Left renal cortex interstitium (tissue), 4 donors: ENCODE measurements around the gene RFESD. TPM values are rescaled to one million over a fixed set of nuclear protein-coding genes. Genes with fewer than 3 reads are reported as not detected.
"Not testable (repeated sequence)": the region's sequence is repeated elsewhere in the genome, so short reads cannot be mapped to it uniquely, and the experiment has no call there.

Experiments
- DNase-seq, 4 donors: peaks; one replicate each; pipeline ENCODE4 v3.0.0-alpha.2; 2013; ENCODE audit warnings: low read depth in 4 of 4, low spot score in 2 of 4, missing footprints in 1 of 4
- polyA plus RNA-seq, 4 donors: library from polyadenylated mRNA; unstranded; fragments of 120-200 nt; gene quantifications; one replicate each; pipeline ENCODE4 v1.2.1, GENCODE V29; 2013; ENCODE audit not compliant: insufficient read length in 4 of 4

RFESD gene
- polyA plus RNA-seq, 4 donors = 3.5 to 7.1 (median 4.9) TPM

DNA sequence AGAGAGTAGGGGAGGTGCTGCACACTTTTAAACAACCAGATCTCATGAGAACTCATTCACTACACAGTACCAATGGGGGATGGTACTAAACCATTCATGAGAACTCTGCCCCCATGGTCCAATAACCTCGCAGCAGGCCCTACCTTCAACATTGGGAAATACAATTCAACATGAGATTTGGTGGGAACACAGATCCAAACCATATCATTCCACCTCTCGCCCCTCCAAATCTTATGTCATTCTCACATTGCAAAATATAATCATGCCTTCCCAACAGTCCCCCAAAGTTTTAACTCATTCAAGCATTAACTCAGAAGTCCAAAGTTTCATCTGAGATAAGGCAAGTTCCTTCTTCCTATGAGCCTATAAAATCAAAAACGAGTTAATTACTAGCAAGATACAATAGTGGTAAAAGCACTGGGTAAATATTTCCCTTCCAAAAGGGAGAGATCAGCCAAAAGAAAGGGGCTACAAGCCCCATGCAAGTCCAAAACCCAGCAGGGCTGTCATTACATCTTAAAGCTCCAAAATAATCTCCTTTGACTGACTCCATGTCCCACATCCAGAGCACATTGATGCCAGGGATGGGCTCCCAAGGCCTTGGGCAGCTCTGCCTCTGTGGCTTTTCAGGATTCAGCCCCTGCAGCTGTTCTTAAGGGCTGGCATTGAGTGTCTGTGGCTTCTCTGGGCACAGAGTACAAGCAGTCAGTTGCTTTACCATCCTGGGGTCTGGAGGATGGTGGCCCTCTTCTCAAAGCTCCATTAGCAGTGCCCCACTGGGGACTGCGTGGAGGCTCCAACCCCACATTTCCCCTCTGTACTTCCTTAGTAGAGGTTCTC, 18.4 kb upstream of the RFESD start:
- no peak for DNase-seq

DNA sequence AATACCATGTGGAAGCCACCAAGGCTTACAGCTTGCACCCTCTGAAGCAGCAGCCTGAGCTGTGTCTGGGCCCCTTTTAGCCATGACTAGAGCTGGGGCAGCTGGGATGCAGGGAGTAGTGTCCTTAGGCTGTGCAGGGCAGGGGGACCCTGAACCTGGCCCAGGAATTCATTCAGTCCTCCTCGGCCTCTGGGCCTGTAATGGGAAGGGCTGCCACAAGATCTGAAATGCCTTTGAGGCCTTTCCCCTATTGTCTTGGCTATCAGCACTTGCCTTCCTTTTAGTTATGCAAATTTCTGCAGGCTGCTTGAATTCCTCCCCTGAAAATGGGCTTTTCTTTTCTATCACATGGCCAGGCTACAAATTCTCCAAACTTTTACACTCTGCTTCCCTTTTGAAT, 17.6 kb upstream of the RFESD start:
- DNase-seq = no peak

- DNase-seq = no peak
Observed at GRCh38 chr5:95630394-95630917, 16.1 kb upstream of the RFESD start.

DNA sequence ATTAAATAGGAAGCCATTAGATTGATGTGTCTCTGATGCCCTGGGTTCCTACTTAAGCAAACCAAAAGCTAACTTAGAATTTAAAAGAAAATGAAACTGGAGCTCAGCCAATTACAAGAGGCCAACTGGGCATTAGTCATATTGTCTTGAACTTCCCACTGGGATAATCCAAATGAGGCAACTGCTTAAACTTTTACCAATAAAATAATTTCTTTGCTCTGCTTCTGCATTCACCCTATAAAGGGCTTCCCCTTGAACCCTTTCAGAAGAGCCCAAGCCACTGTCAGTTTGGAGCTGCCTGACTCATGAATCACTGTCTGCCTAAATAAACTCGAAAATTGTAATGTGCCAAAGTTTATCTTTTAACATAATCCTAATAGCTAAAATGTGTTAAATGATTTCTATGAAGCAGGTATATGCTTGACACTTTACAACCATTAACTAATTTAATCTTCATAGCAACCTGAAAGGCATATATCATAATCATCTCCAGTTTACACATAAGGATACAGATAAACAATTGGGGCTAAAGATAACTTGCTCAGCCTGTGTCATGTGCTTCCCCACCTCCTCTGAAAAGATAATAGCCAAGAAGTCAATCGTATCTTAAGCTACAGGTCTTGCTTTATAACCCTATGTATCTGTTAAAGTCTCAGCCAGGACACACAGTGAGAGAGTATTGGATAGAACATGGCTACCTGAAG, 15.2 kb upstream of the RFESD start:
- DNase-seq = no peak

DNA sequence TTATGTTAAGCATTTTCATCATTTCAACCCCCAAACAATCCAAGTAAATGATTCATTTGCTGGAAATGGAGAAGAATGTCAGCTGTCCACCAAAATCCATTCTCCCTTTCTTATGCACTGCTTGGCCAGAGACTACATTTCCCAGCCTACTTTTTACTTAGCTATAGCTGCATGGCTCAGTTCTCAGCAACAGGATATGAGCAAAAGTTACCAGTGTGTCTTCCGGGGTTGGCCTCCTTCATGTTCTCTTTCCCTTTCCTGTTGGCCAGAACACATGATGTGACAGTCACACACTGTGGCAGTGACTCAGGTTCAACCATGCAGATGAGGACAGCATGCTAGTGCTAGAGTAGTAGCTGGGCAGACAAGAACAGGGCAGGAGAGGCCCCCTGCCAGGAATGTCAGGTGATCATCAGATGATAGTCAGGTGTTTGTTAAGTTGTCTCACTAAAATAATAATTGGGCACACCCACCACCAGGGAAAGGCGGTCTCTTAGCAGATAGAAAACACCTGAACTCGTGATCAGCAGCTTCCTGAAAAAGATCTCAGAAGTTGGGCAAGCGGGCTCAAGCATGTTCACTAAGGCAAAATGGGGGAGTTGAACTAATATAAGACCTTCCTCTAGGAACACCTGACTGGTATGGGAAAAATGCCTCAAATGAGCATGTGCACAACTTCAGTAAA, 14.4 kb upstream of the RFESD start:
- no peak for DNase-seq

DNA sequence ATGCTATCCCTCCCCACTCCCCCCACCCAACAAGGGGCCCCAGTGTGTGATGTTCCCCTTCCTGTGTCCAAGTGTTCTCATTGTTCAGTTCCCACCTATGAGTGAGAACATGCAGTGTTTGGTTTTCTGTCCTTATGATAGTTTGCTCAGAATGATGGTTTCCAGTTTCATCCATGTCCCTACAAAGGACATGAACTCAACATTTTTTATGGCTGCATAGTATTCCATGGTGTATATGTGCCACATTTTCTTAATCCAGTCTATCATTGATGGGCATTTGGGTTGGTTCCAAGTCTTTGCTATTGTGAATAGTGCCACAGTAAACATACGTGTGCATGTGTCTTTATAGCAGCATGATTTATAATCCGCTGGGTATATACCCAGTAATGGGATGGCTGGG, 13.6 kb upstream of the RFESD start:
- DNase-seq = not testable (repeated sequence)

DNA sequence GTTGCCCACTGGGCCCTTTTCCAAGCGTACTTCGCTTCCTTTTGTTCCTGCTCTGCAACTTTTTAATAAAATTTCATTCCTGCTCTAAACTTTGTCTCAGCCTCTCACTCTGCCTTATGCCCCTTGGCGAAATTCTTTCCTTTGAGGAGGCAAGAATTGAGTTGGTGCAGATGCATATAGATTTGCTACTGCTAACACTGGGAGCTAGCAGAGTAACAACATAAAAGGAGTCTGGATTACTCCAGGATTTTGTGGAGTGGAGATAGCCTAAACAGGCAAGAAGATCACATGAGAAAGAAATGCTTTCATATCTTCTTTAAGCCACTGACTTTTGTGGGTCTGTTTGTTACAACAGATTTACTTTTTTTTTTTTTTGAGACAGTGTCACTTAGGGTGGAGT, 12.9 kb upstream of the RFESD start:
- DNase-seq = no peak

DNA sequence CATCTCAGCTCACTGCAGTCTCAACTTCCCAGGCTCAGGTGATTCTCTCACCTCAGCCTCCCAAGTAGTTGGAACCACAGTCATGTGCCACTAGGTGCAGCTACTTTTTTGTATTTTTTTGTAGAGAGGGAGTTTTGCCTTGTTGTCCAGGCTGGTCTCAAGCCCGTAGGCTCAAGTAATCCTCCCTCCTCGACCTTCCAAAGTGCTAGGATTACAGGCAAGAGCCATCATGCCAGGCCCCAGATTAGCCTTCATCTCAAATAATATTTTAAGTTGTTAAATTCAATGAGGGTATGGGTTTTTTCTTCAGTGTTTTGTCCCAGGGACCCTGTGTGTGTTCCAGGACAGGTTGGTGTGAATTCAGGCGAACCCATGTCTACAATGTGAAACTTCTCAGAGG, 12.5 kb upstream of the RFESD start:
- no peak for DNase-seq

DNA sequence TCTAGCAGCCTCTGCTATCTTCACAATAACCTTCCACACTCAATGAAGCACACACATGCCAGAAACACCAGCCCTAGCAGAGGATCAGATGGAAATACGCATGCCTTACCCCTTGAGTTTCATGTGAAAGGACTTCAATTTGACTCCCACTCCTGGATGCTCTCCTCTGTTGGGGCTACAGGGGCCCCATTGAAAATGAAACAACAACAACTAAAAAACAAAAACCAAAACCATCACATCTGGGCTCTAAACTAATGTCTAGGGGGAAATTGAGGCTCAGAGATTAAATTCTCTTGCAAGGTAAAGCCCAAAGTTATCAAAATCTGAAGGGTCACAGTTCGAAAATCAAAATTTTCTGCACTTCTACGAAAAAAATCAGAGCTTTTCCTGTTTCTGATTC, 7.9 kb upstream of the RFESD start:
- no peak for DNase-seq

DNA sequence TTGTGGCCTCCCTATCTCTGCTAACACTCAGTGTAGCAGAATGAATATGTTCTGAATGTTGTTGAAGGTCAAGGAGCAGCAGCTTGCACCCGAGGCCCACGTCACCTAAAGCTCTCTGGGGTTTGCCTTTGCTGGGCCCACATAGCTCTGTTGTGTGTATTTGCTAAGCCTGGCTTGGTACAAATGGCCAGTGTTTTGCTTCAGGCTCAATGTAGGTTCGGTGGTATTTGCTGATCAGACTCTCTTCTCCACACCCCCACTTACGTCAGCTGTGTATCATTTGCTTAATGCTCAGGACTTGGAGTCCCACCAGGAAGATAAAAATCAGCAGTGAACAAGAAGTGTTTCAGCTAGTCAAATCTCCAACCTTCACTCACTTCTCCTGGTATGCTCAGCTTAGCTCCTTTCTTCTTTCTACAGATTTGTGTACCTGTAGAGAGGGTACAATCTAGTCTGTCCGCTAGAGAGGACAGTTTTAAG, 4.8 kb upstream of the RFESD start:
- no peak for DNase-seq

- DNase-seq = no peak
Observed at GRCh38 chr5:95643152-95643551, 3.4 kb upstream of the RFESD start.

DNA sequence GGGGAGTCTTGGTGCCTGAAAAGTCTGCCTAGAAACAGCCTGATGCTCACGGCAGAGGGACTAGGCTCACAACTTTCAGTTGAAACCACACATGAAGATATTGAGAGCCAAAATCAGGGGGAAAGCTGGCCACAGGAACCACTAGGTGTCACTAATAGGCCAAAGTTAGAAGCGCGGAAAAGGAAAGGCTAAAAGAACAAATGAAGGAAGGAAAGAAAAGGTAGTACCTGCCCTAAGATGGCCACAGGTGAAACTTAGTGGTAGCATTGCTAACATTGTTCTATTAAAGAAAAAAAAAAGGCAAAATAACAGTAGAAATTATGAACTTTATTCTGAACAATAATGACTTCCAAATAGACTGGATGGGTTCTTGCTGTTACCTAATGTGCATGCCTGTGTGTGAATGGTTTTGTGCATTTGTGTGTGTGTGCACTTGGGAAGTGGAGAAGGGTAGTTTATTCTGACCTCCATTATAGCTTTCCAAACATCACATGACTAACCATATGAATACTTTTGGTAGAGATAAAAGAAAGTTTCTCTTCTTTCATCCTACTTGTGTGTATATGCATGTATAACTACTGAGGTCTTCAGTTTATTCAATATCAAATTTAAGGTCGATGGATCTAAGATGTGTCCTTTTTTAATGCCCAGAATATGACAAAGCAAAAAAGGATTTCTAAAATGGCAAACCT, 2.1 kb upstream of the RFESD start:
- DNase-seq = no peak

DNA sequence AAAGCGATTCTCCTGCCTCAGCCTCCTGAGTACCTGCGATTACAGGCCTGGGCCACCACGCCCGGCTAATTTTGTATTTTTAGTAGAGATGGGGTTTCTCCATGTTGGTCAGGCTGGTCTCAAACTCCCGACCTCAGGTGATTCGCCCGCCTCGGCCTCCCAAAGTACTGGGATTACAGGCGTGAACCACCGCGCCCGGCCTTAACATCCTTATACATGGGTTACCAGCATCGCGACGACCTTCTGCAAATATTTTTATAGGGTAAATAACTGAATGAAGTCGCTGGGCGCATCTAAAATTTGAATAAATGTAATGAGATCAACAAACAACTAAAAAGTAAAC, 380 bp upstream of the RFESD start:
- DNase-seq = not testable (repeated sequence)

- DNase-seq = no peak
Observed at GRCh38 chr5:95647886-95648860, 1.6 kb downstream of the RFESD start.

DNA sequence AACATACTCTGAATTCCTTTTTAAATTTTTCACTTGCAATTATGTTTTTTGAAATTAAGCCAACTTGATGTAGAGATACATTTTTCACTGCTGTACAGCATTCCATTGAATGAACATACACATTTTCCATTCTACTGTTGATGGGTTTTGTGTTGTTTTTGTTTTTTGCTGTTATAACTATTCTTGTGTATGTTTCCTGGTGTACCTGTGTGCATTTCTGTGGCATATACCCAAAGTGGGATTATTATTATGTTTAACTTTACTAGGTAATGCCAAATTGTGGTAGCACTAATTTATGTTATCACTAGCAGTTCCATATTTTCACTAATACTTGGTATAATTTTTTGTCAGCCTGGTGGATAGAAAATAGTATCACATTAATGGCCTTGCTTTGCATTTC, 2.7 kb downstream of the RFESD start:
- DNase-seq = no peak

DNA sequence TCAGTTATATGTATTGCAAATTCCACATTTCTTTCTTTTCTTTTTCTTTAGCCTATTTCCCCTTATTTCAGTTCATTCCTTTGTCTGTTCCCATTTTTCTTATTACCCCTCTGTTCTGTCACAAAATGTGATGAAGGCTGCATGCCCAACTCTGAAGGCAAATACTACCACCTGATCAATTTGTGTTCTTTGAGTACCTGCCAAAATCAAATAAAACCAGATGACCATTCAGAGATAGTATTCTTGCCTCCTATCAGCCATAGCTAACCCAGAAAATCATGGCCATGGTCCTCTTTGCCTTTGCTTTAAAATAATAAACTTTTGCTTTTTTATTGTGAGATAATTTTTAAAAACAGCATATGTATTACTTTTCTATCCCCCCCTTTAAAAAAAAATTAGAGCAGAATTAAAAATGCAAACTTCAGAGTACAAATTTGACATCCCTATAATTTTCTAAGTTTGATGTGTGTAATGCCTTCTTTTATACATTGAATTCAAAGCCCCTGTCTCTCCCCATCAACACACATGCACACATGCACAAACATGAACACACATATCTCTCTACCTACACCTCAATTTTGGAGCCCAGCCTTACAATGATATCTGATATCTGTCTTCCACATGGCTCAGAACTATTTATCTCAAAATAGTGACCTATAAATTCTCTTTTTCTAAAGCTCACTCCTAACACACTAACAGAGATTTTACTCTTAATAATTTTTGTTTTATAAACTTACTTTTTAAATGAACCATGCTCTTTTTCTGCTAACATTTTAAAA, 3.5 kb downstream of the RFESD start:
- DNase-seq = no peak

DNA sequence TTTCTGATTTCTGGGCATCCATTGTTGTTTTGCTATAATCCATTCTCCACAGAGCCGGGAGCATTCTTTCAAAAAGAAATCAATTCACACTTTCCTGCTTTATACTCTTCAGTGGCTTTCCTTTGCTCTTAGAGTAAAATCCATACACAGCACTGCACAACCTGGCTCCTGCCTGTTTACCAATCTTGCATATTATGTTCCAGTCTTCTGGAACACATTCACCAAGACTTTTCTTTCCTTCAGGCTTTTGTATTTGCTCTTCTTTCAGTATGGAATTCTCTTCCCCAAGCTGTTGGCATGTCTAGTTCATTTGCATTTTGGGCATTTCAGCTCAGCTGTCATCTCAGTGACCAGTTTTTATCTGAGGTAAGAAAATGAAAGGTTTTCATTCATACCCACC, 6.3 kb downstream of the RFESD start:
- DNase-seq = no peak

DNA sequence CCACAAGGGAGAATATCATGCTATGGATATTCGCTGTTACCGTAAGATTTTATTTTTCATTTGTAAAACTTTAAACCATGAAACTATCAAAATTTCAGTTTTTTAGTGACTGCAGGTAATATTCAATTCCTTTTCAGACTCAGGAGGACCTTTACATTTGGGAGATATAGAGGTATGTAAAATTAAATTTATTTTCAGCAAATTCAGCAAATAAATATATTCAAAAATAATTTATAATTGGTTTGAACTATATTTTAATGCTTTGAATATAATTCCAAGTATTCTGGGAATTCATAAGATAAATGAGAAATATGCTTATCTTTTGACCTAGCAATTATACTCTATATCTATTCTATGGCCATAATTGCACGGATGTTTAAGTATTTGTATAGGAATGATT, 7.6 kb downstream of the RFESD start:
- no peak for DNase-seq

DNA sequence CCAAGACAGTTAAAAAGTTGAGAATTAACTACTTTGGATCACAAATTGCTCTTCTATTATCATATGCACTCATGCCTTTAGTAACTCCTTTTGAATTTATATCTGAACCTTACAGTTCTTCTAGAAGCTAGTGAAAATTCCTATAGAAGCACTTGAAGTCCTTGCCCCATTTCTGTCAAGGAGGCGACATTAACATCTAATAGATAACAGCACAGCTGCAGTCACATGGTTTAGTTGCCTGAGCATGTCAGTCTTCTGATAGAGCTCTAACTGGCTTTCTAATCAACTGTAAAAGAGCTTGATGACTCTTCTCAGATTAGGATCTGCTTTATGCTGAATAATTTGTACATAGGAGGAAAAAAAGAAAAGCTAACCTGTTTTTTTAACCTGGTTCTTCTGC, 9.0 kb downstream of the RFESD start:
- no peak for DNase-seq
